CD4-positive, alpha-beta T cell treated with Interleukin-4 for 4 hours (primary cell): ENCODE results near the gene KAT6B.
"Not testable (repeated sequence)": the region's sequence is repeated elsewhere in the genome, so short reads cannot be mapped to it uniquely, and the experiment has no call there.

ENCODE experiments used
- DNase-seq: peaks from one replicate; pipeline ENCODE4 v3.0.0-alpha.2; 2020

The KAT6B gene

DNA sequence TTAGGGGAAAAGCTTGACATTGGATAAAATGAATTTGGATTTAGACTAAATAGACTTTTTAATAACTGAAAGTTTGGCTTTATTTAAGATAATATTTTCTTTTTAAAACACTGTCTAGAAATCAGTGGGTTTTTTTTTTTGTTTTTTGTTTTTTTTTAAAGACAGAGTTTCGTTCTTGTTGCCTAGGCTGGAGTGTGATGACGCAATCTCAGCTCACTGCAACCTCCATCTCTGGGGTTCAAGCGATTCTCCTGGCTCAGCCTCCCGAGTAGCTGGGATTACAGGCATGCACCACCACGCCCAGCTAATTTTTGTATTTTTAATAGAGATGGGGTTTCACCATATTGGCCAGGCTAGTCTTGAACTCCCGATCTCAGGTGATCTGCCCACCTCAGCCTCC lies 66.9 kb downstream of the KAT6B start:
- DNase-seq = not testable (repeated sequence)

DNA sequence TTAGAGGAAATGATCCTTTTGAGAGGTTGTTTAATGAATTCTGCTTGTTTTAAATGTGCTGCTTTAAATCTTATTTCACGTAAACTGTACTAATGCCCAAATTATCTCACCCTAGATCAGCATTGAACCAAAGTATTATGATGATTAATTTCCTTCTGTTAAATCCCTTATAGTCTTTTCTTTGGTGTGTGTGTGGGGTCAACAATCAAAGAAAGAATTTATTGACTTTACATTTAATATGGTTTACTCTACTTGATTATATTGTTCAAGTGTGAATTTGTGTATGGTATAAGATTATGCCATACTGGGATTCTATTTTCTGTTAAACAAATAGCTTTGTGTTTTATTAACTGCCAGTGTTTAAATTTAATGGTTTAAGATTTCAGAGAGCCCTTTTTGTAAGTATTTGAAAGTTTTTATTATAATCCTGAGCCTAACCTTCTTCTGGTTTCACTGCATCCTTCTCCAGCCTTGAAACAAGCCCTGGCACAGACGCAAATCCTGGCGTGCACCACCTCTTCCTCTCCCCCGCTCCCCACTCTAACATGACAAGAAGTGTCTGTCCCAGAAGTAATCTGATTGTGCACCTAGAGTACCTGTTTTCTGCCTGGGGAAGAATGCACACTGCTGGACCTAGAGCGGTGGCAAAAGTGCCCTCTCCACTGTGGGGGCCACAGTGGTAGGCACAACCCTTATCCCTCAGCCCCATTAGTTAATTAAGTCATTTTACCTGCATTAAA lies 70.6 kb downstream of the KAT6B start:
- DNase-seq = no peak

GRCh38 chr10:74898201-74898976 lies 72.0 kb downstream of the KAT6B start:
- peak; percentile 27 for DNase-seq

- DNase-seq = peak; percentile 39
Observed at GRCh38 chr10:74900297-74900696, 73.9 kb downstream of the KAT6B start.

- DNase-seq = no peak
Observed at GRCh38 chr10:74901301-74901700, 74.9 kb downstream of the KAT6B start.

GRCh38 chr10:74901867-74902450 lies 75.6 kb downstream of the KAT6B start:
- DNase-seq = no peak

DNA sequence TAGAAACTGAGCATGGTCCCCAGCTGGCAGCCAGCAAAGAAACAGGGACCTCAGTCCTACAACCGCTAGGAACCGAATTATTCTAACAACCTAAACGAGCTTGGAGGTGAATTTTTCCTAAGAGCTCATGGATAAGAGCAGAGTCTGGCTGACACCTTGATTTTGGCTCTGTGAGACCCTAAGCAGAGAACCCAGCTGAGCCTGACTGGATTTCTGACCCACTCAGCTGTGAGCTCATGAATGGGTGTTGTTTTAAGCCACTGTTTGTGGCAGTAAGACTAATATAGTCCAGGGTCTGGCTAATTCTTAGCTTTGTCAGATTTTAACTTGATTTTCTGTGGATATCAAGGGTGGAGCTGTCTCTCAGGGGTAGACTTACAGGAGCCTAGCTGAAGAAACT lies 77.1 kb downstream of the KAT6B start:
- DNase-seq = no peak

- no peak for DNase-seq
Observed at GRCh38 chr10:74906611-74907198, 80.3 kb downstream of the KAT6B start.

DNA sequence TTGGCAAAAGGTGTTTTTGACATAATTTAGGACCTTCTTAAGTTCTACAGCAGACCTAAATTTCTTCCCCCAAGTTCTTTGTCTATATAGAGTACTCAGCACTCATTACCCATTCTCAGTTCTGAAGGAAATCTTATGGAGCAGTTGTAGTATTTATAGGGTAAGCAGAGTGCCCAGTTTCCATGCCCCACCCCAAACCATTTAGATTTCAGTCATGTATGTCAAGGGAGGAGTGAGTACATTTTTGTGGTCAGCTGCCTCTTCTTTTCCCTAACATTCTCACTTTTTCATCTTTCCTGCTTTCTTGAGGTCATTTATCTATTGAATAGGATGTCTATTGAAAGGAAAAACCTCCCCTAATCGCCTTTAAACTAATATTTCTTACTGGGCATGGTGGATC lies 83.3 kb downstream of the KAT6B start:
- no peak for DNase-seq

- no peak for DNase-seq
Observed at GRCh38 chr10:74910241-74910975, 84.0 kb downstream of the KAT6B start.

DNA sequence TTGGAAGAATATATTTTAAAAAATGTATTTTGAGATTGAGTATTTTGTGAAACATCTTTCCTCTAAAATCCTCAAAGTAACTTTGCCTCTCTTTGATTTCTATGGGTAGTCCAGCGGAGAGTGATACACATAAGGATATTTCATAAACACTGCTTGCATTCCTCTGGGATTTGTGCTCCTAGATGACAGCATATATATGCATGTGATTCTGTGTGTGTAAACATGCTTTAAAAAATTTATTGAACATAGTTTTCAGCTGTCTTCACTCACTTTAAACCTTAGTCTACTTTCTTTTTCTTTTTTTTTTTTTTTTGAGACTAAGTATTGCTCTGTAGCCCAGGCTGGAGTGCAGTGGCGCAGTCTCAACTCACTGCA lies 84.6 kb downstream of the KAT6B start:
- DNase-seq = no peak

GRCh38 chr10:74912182-74912581 lies 85.8 kb downstream of the KAT6B start:
- no peak for DNase-seq

- no peak for DNase-seq
Observed at GRCh38 chr10:74912682-74913081, 86.3 kb downstream of the KAT6B start.

GRCh38 chr10:74913377-74913979 lies 87.1 kb downstream of the KAT6B start:
- peak; percentile 11 for DNase-seq

GRCh38 chr10:74916283-74916682 lies 89.9 kb downstream of the KAT6B start:
- no peak for DNase-seq

- no peak for DNase-seq
Observed at GRCh38 chr10:74917481-74918077, 91.2 kb downstream of the KAT6B start.

DNA sequence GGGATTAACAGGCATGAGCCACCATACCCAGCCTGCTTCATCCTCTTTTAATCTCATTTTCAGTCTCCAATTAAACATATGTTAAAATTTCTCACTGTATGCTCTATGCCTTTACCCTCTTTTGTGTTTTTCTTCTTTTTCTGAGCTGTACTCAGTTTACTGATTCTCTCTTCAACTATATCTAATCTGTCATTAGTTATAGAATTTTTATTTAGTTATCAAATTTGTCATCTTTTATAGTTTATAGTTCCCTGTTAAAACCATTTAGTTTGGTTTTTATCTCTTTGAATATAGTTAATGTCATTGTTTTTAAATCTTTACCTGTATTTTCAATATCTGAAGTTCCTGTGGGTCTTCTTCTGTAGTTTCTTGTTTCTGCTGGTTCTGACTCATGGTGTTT lies 93.3 kb downstream of the KAT6B start:
- no peak for DNase-seq

GRCh38 chr10:74921070-74921469 lies 94.7 kb downstream of the KAT6B start:
- DNase-seq = not testable (repeated sequence)

- no peak for DNase-seq
Observed at GRCh38 chr10:74921744-74922143, 95.3 kb downstream of the KAT6B start.

GRCh38 chr10:74922921-74923320 lies 96.5 kb downstream of the KAT6B start:
- DNase-seq = no peak

GRCh38 chr10:74923556-74923955 lies 97.2 kb downstream of the KAT6B start:
- no peak for DNase-seq
